Activated T-helper 1 cell treated with anti-CD3 and anti-CD28 coated beads, Interleukin-12 subunit alpha, Interleukin-12 subunit beta, Interleukin-2, Interleukin-4 antibody, amounts not matched to agents 30 ng/mL and 10 ng/mL and 1 ng/mL, durations not matched to agents 14 hours and 24 hours and 36 hours (primary cell): ENCODE results near the gene JPT2. TPM values are rescaled to one million over a fixed set of nuclear protein-coding genes. Genes with fewer than 3 reads are reported as not detected.
"Not testable (repeated sequence)": the region's sequence is repeated elsewhere in the genome, so short reads cannot be mapped to it uniquely, and the experiment has no call there.

Experiments
- DNase-seq: peaks from one replicate; pipeline ENCODE4 v3.0.0; 2021; ENCODE audit warnings: low spot score
- H3K27ac Mint-ChIP-seq: one replicate; pipeline ENCODE4 v1.8.0; 2021; ENCODE audit warnings: mild to moderate bottlenecking, mixed read lengths
- H3K27me3 Mint-ChIP-seq: one replicate; pipeline ENCODE4 v1.8.0; 2022; ENCODE audit warnings: mild to moderate bottlenecking, moderate library complexity, mixed read lengths; ENCODE audit not compliant: insufficient read depth
- H3K36me3 Mint-ChIP-seq: one replicate; pipeline ENCODE4 v1.8.0; 2021; ENCODE audit warnings: low read depth, mixed read lengths
- H3K4me1 Mint-ChIP-seq: one replicate; pipeline ENCODE4 v1.8.0; 2021; ENCODE audit warnings: low read depth, mixed read lengths
- H3K4me3 Mint-ChIP-seq: one replicate; pipeline ENCODE4 v1.8.0; 2021; ENCODE audit warnings: mild to moderate bottlenecking, moderate library complexity, mixed read lengths
- H3K9me3 Mint-ChIP-seq: one replicate; pipeline ENCODE4 v1.8.0; 2021; ENCODE audit warnings: mixed read lengths
- intact Hi-C: fragments of 100-400 bp; cut with micrococcal nuclease; formaldehyde crosslinking; loops from one replicate; pipeline ENCODE4 v1.15.1; 2024
- total RNA-seq: library from RNA; stranded (reverse); gene quantifications from 2 replicates; pipeline ENCODE4 v1.2.3, GENCODE V29; 2022

Gene JPT2
- total RNA-seq, 1 donor from 2014 or later = 106 TPM

DNA sequence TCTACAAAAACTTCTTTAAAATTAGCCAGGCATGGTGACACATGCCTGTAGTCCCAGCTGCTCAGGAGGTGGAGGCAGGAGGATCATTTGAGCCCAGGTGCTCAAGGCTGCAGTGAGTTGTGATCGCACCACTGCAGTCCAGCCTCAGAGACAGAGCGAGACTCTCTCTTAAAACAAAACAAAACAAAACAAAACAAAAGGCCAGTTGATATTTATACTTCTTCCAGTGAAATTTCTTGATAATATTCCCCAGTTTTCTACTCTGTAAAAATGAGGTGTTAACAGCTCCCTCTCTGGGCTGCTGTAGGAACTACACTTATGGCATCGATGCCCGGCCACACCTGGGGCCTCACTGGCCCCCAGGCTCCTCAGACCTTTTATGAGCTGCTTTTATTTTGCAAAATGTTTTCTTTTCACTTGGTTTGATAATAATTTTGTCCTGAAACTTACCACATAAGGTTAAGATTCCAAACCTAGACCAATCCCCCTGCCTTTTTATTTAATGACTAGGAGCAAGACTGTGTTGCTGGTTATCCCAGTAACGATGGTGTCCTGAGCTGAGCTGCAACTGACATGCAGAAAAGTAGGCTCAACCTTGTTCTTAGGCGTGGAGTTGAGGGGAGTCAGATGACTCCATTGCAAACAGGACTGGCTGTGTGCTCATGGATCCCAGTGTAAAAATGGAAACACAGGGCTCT is 45.5 kb downstream of the JPT2 start:
- Mint-ChIP-seq H3K4me1 (peaks cover 30% of the 10 kb centered on the region), H3K36me3 (peaks cover 7% of the 10 kb centered on the region), H3K4me3 (no peak overlapping the region), H3K9me3 (no peaks in the 10 kb centered on the region), H3K27me3 (no peaks in the 10 kb centered on the region), H3K27ac (peak overlapping the region; percentile 18)
- no peak for DNase-seq
- intact Hi-C loops = no loop called here

DNA sequence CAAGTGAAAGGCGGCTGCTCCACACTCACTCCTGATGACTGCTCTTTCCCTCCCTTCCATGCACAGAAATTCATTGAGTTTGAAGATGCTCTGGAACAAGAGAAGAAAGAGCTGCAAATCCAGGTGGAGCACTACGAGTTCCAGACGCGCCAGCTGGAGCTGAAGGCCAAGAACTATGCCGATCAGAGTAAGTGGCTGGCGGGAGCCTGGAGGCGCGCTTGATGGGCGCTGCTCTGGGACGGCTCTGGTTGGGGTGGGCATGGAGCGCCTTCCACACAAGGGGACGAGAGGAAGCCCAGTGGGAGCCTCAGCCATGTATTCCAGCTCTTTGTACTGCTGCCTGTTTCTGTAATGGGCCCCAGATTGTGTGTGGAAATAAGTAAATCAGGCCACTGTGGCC is 46.4 kb downstream of the JPT2 start:
- intact Hi-C loops = no loop called here
- no peak overlapping the region for H3K27ac Mint-ChIP-seq
- peaks cover 22% of the 10 kb centered on the region for H3K4me1 Mint-ChIP-seq
- no peaks in the 10 kb centered on the region for H3K27me3 Mint-ChIP-seq
- H3K9me3 Mint-ChIP-seq = no peaks in the 10 kb centered on the region
- no peak for DNase-seq
- peaks cover 8% of the 10 kb centered on the region for H3K36me3 Mint-ChIP-seq
- no peak overlapping the region for H3K4me3 Mint-ChIP-seq

DNA sequence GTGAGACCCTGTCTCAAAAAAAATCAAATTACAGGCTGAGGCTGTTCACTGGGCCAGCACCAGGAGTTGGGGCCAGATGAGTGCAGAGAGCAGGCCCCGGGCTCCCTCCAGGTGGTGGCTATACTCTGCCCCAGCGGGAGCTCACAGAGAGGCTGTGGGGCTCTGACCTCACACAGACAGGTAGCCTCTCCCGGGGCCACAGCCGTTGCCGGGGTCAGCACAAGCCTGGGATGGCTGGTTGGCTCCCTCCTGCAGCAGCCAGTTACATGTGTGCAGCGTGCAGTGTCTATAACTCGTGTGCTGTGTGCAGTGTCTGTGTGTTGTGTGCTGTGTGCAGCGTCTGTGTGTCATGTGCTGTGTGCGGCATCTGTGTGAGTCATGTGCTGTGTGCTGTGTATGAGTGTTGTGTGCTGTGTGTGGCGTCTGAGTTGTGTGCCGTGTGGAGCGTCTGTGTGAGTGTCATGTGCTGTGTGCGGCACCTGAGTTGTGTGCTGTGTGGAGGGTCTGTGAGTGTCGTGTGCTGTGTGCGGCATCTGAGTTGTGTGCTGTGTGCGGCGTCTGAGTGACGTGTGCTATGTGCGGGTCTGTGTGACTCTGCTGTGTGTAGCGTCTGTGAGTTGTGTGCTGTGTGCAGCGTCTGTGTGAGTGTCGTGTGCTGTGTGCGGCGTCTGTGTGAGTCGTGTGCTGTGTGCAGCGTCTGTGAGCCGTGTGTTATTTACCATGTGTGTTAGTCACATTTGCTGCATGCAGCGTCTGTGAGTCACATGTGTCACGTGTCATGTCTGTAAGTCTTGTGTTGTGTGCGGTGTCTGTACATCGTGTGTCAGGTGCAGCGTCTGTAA is 48.8 kb downstream of the JPT2 start:
- intact Hi-C loops = no loop called here
- no peak overlapping the region for H3K27ac Mint-ChIP-seq
- no peak for DNase-seq
- H3K36me3 Mint-ChIP-seq = peaks cover 9% of the 10 kb centered on the region
- peaks cover 15% of the 10 kb centered on the region for H3K4me1 Mint-ChIP-seq
- H3K4me3 Mint-ChIP-seq = no peak overlapping the region
- H3K27me3 Mint-ChIP-seq = no peaks in the 10 kb centered on the region
- H3K9me3 Mint-ChIP-seq = no peaks in the 10 kb centered on the region

DNA sequence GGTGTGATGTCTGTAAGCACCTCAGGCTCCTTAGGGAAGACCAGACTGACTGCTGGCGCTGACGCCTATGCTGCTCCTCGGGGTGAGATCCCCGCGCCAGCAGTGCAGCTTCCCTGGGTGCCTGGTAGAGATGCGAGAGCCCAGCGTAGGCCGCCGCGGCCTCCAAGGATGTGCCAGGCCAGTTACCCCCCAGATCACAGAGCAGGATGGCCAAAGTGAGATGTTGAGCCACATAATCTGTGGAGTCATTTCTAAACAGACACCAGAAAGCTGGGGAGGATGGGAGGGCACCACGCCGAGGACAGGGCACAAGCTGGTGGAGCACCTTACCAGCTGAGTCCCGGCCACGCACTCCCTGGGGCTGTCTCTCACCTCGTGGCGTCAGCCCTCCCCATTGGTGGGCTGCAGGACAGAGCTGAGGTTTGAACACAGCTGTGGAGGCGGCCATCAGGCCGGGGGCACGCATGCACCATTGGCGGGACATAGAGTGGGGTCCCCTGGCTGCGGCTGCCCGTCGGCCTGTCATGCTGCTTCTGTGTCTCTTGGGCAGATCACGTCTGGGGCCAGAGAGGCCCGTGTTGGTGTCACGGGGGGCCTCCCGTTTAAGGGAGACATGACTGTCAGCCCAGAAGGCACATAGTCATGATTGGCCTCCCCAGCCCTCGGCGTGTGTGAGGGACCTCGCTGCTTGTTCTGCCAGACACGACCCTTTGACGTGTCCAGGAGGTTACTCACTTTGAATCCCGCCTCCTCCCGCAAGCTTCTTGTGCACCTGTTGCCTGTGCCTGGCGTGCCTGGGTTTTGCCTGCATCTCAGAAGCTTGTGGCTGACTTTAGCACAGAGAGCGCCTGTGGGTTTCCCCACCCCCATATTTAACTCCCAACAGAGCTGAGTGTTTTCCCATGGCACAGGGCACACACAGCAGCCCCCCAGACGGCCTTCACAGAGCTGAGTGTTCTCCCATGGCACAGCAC is 49.9 kb downstream of the JPT2 start:
- no peaks in the 10 kb centered on the region for H3K9me3 Mint-ChIP-seq
- H3K27me3 Mint-ChIP-seq = no peaks in the 10 kb centered on the region
- no peak for DNase-seq
- H3K4me1 Mint-ChIP-seq = peaks cover 9% of the 10 kb centered on the region
- H3K4me3 Mint-ChIP-seq = no peak overlapping the region
- H3K27ac Mint-ChIP-seq = no peak overlapping the region
- peaks cover 9% of the 10 kb centered on the region for H3K36me3 Mint-ChIP-seq
- intact Hi-C loops = no loop called here

DNA sequence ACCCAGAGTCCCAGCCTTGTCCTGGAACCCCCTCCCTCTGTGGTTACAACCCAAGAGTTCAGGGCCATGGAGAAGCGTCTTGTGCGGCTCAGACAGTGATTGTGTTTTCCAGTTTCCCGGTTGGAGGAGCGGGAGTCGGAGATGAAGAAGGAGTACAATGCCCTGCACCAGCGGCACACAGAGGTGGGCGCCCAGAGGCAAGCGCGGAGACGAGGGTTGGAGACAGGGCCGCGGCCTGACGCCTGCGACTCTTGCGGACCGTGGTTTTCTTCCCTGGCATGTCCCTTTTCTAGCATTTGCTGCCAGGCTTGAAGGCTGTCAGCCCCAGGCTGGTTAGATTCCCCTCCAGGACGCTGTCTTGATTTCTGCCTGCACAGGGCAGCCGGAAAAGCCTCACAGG is 50.9 kb downstream of the JPT2 start:
- no peaks in the 10 kb centered on the region for H3K9me3 Mint-ChIP-seq
- peaks cover 9% of the 10 kb centered on the region for H3K36me3 Mint-ChIP-seq
- H3K4me3 Mint-ChIP-seq = no peak overlapping the region
- no peaks in the 10 kb centered on the region for H3K27me3 Mint-ChIP-seq
- no peaks in the 10 kb centered on the region for H3K4me1 Mint-ChIP-seq
- no peak for DNase-seq
- H3K27ac Mint-ChIP-seq = no peak overlapping the region
- intact Hi-C loops = no loop called here

DNA sequence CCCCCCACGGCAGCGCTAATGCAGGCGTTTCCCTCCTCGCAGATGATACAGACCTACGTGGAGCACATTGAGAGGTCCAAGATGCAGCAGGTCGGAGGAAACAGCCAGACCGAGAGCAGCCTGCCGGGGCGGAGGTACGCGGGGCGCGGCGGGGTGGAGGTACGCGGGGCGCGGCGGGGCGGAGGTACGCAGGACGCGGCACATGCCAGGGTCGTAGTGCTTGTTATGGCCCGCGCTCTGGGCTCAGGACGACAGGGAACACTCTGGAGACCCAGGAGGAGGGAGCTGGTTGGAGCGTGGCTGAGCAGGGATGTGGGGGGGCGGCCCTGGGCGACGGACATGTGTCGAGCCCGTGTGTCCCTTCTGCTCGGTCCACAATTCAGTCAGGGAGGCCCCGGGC is 51.4 kb downstream of the JPT2 start:
- H3K27ac Mint-ChIP-seq = no peak overlapping the region
- H3K27me3 Mint-ChIP-seq = no peaks in the 10 kb centered on the region
- no peak overlapping the region for H3K4me3 Mint-ChIP-seq
- no peaks in the 10 kb centered on the region for H3K4me1 Mint-ChIP-seq
- intact Hi-C loops = no loop called here
- peaks cover 9% of the 10 kb centered on the region for H3K36me3 Mint-ChIP-seq
- DNase-seq = no peak
- no peaks in the 10 kb centered on the region for H3K9me3 Mint-ChIP-seq

DNA sequence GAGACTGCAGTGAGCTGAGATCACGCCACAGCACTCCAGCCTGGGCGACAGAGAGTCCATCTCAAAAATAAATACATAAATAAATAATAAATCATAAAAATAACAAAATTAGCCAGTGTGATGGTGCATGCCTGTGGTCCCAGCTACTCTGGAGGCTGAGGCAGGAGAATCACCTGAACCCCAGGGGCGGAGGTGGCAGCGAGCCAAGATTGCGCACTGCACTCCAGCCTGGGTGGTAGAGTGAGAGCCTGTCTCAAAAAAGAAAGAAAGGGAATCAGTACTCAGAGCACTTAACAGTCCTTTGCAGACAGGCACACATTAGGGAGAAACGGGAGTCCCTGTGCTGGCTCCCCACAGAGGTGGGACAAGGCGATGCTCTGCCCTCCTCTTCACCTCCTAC is 53.0 kb downstream of the JPT2 start:
- H3K4me3 Mint-ChIP-seq = no peak overlapping the region
- no peak overlapping the region for H3K27ac Mint-ChIP-seq
- peaks cover 9% of the 10 kb centered on the region for H3K36me3 Mint-ChIP-seq
- no peaks in the 10 kb centered on the region for H3K27me3 Mint-ChIP-seq
- DNase-seq = no peak
- intact Hi-C loops = no loop called here
- no peaks in the 10 kb centered on the region for H3K9me3 Mint-ChIP-seq
- H3K4me1 Mint-ChIP-seq = no peaks in the 10 kb centered on the region

DNA sequence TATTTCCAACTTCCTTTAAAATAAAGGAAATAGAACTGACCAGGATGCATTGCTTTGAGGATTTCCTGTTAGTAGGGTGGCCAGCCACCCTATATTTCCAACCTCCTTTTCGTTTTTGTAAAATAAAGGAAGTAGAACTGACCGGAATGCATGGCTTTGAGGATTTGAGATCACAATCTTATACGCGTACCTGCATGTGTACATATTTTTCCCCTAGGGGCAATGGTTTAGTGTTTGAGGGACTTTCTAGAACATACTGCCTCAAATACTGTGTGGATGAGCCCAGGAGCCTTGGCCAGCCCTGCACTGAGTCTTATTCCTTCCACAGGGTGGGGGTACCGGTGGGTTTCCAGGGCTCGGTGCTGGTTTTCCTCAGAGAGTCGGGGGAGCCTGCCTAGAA is 53.5 kb downstream of the JPT2 start:
- Mint-ChIP-seq H3K9me3 (no peaks in the 10 kb centered on the region), H3K36me3 (peaks cover 9% of the 10 kb centered on the region), H3K4me1 (no peaks in the 10 kb centered on the region), H3K27me3 (no peaks in the 10 kb centered on the region), H3K27ac (no peak overlapping the region), H3K4me3 (no peak overlapping the region)
- no peak for DNase-seq
- intact Hi-C loops = no loop called here

DNA sequence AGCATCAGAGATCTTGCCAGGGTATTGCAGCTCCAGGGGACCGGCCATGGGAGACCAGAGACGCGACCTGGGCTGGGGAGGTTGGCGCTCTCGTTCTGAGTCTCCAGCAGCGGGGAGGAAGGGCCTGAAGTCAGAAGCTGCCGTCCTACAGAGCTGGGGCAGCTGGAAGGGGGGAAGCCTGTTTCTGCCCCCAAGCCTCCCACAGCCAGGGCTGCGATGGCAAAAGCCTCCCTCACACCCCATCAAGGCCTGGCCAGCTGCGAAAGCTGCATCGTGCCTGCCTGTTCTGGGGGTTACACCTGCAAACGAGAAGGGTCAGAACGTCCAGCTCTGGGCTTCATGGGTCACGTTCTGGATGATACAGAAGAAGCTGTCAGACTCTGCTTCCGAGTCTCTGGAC is 54.0 kb downstream of the JPT2 start:
- H3K36me3 Mint-ChIP-seq = peaks cover 6% of the 10 kb centered on the region
- H3K27ac Mint-ChIP-seq = no peak overlapping the region
- no peaks in the 10 kb centered on the region for H3K4me1 Mint-ChIP-seq
- no peaks in the 10 kb centered on the region for H3K9me3 Mint-ChIP-seq
- H3K4me3 Mint-ChIP-seq = no peak overlapping the region
- intact Hi-C loops = no loop called here
- DNase-seq = no peak
- H3K27me3 Mint-ChIP-seq = no peaks in the 10 kb centered on the region

DNA sequence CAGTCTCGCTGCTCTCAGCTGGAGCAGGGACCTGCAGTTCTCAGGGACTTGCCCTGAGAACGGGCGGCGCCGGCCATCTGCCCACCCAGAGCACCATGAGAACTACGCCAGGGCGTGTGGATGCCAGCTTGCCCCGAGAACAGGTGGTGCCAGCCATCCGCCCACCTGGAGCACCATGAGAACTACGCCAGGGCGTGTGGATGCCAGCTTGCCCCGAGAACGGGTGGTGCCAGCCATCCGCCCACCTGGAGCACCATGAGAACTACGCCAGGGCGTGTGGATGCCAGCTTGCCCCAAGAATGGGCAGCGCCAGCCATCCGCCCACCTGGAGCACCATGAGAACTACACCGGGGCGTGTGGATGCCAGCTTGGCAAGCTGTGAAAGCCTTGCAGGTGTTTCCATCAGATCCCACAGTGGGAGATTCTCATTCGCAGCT is 54.5 kb downstream of the JPT2 start:
- intact Hi-C loops, H3K36me3 Mint-ChIP-seq, H3K9me3 Mint-ChIP-seq, H3K4me1 Mint-ChIP-seq, H3K4me3 Mint-ChIP-seq, H3K27me3 Mint-ChIP-seq, H3K27ac Mint-ChIP-seq, DNase-seq: not testable (repeated sequence)

DNA sequence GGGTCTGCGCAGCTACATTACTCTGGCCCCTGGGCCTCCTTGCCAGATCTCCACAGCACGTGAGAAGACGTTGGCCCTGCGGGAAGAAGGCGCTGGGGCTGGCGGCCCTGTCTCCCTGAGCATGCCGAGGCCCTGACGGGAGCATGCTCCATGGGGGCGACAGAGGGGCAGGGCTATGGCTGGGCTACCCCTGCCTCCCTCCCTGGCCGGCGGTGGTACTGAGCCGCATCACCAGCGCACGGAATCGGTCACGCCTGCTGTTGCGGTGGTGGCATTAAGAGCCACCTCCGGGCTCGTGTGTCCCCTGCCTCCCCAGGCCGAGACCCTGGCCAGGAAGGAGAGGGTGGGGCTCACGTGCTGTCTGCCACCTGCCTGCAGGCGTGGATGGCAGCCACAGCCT is 56.0 kb downstream of the JPT2 start:
- H3K4me3 Mint-ChIP-seq = no peak overlapping the region
- no peaks in the 10 kb centered on the region for H3K27me3 Mint-ChIP-seq
- no peaks in the 10 kb centered on the region for H3K9me3 Mint-ChIP-seq
- H3K4me1 Mint-ChIP-seq = no peaks in the 10 kb centered on the region
- H3K36me3 Mint-ChIP-seq = peaks cover 3% of the 10 kb centered on the region
- no peak overlapping the region for H3K27ac Mint-ChIP-seq
- no peak for DNase-seq
- intact Hi-C loops = no loop called here

DNA sequence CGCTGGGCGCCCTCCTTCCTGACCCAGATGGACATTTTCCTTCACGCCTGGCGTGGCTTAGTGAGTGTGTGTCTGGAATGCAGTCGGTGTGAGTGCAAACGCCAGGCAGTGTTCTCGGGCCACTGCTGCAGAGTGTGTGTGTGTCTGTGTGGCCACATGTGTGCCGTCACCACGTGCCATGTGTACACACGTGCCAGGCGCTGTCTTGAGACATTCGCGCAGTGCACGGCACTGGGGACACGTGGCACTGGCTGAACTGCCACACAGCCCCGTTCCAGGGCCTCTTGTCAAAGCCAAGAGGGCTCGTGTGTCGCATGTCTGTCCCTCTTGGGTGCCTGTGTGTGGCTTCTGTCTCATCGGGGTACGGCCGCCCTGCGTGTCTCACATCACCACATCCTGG is 56.7 kb downstream of the JPT2 start:
- Mint-ChIP-seq H3K4me3 (no peak overlapping the region), H3K36me3 (peaks cover 3% of the 10 kb centered on the region), H3K4me1 (no peaks in the 10 kb centered on the region), H3K27me3 (no peaks in the 10 kb centered on the region), H3K9me3 (no peaks in the 10 kb centered on the region), H3K27ac (no peak overlapping the region)
- intact Hi-C loops = no loop called here
- DNase-seq = no peak

DNA sequence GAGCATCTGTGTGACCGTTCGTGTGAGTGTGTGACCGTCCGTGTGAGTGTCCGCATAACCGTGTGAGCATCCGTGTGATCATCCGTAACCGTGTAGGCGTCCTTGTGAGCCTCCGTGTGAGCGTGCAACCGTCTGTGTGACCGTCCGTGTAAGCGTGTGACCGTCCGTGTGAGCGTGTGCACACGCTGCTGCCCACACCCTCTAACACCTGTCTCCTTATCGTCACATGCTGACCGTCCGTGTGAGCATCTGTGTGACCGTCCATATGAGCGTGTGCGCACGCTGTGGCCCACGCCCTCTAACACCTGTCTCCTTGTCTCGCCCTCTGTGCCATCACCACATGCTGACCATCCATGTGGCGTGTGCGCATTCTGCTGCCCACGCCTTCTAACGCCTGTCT is 62.2 kb downstream of the JPT2 start:
- Mint-ChIP-seq H3K4me3 (no peak overlapping the region), H3K9me3 (no peaks in the 10 kb centered on the region), H3K27me3 (no peaks in the 10 kb centered on the region), H3K27ac (no peak overlapping the region), H3K4me1 (no peaks in the 10 kb centered on the region), H3K36me3 (peaks cover 4% of the 10 kb centered on the region)
- no peak for DNase-seq
- intact Hi-C loops = no loop called here
